ENCODE measurements around the gene CSNK1D. TPM values are rescaled to one million over a fixed set of nuclear protein-coding genes. Genes with fewer than 3 reads are reported as not detected.

CSNK1D gene
- total and polyA plus RNA-seq, 2 experiments from 2014 or later, result 55.3 to 66.4 TPM

GRCh38 chr17:82317394-82318168 is 44.1 kb upstream of the CSNK1D start, which contains the start of gene CD7:
Gene CD7, minus strand, starts transcription at chr17:82317608. Its CDS starts 113 bp downstream, at chr17:82317495.
- DNase-seq (ENCODE audit: low spot score) (no peak), ATAC-seq (peak; percentile 12)
- H3K36me3 ChIP-seq (ENCODE audit: insufficient read depth), result no peaks in the 10 kb centered on the region
- Mint-ChIP-seq H3K27me3 (ENCODE audit: insufficient read depth, low read depth, poor library complexity) (peaks cover 15% of the 10 kb centered on the region), H3K36me3 (ENCODE audit: low read depth) (no peaks in the 10 kb centered on the region), H3K4me3 (0 out of 3 replicates have a peak within 1 kb of the TSS, but pooled peaks have one; percentile 63), H3K27ac (no peak within 1 kb of the TSS), H3K9me3 (no peaks in the 10 kb centered on the region), H3K4me1 (peaks cover 9% of the 10 kb centered on the region; the same call in 2 of the 3 replicates)
- H3K27me3 ChIP-seq (ENCODE audit: insufficient read depth), result no peaks in the 10 kb centered on the region
- H3K4me2 ChIP-seq, result no peak within 1 kb of the TSS
- no peaks in the 10 kb centered on the region for H3K9me2 ChIP-seq (ENCODE audit: insufficient read depth)
- H2AFZ ChIP-seq, result no peak within 1 kb of the TSS
- H3F3A ChIP-seq (replicated peaks; ENCODE audit: low read depth), result peaks cover 14% of the 10 kb centered on the region
- H3K27ac ChIP-seq (ENCODE audit: low read depth), result no peak within 1 kb of the TSS
- no peaks in the 10 kb centered on the region for H3K79me2 ChIP-seq (replicated peaks; ENCODE audit: insufficient read depth)
- H3K4me1 ChIP-seq (ENCODE audit: insufficient read depth), result no peaks in the 10 kb centered on the region
- TF ChIP-seq ZNF114 (CRISPR knock-in tag; IDR thresholded peaks at IDR 0.05) (no peak), ETS1 (IDR thresholded peaks at IDR 0.05) (no peak), CTCF (conservative IDR thresholded peaks at IDR 0.05; ENCODE audit: low read depth in 2 of 2) (no peak), JUNB (IDR thresholded peaks at IDR 0.05; ENCODE audit: unreplicated experiment) (no peak), NANOG (IDR thresholded peaks at IDR 0.05; ENCODE audit: borderline replicate concordance) (no peak), EZH2phosphoT487 (IDR thresholded peaks at IDR 0.05; ENCODE audit: unreplicated experiment) (no peak), POLR2AphosphoS5 (IDR thresholded peaks at IDR 0.05; ENCODE audit: low read depth) (no peak), STAT1 (IDR thresholded peaks at IDR 0.05; ENCODE audit: unreplicated experiment) (no peak), EZH2 (IDR thresholded peaks at IDR 0.05; ENCODE audit: low read depth, unreplicated experiment) (no peak)
- no peak within 1 kb of the TSS for H3K4me3 ChIP-seq
- no peaks in the 10 kb centered on the region for H4K20me1 ChIP-seq (replicated peaks; ENCODE audit: insufficient read depth)

GRCh38 chr17:82316651-82317393 is 43.3 kb upstream of the CSNK1D start:
- ATAC-seq (no peak), DNase-seq (ENCODE audit: low spot score) (no peak)
- Mint-ChIP-seq H3K4me3 (no peak overlapping the region), H3K27me3 (ENCODE audit: insufficient read depth, low read depth, poor library complexity) (peaks cover 15% of the 10 kb centered on the region), H3K9me3 (no peaks in the 10 kb centered on the region), H3K27ac (no peak overlapping the region), H3K4me1 (peaks cover 9% of the 10 kb centered on the region; the same call in 2 of the 3 replicates), H3K36me3 (ENCODE audit: low read depth) (no peaks in the 10 kb centered on the region)
- Histone ChIP-seq H2AFZ (no peak overlapping the region), H3K36me3 (ENCODE audit: insufficient read depth) (no peaks in the 10 kb centered on the region), H3K79me2 (replicated peaks; ENCODE audit: insufficient read depth) (no peaks in the 10 kb centered on the region), H3F3A (replicated peaks; ENCODE audit: low read depth) (peaks cover 14% of the 10 kb centered on the region), H3K4me3 (no peak overlapping the region), H3K27ac (ENCODE audit: low read depth) (no peak overlapping the region), H3K4me1 (ENCODE audit: insufficient read depth) (no peaks in the 10 kb centered on the region), H3K9me2 (ENCODE audit: insufficient read depth) (no peaks in the 10 kb centered on the region), H3K27me3 (ENCODE audit: insufficient read depth) (no peaks in the 10 kb centered on the region), H4K20me1 (replicated peaks; ENCODE audit: insufficient read depth) (no peaks in the 10 kb centered on the region), H3K4me2 (no peak overlapping the region)
- TF ChIP-seq ZNF462 (CRISPR knock-in tag; IDR thresholded peaks at IDR 0.05), result no peak
- no peak for TF ChIP-seq POLR2AphosphoS5 (IDR thresholded peaks at IDR 0.05; ENCODE audit: low read depth)
- TF ChIP-seq STAT1 (IDR thresholded peaks at IDR 0.05; ENCODE audit: unreplicated experiment), result no peak
